ENCODE data around the gene ABCE1.
A peak's percentile ranks its signal among the peaks of the same experiment; 100 is the strongest.

The ABCE1 gene

GRCh38 chr4:145097821-145098674 lies at the start of gene ABCE1, which contains the start of gene ANAPC10:
Gene ABCE1, plus strand, starts transcription at chr4:145098311. Its CDS starts 6,102 bp downstream, at chr4:145104413.
Gene ANAPC10, minus strand, starts transcription at chr4:145098196. Its CDS starts 2,097 bp downstream, at chr4:145096099.
- peak; percentile 98 for DNase-seq (ENCODE audit: low spot score)

- DNase-seq (ENCODE audit: low spot score): no peak
Measured at GRCh38 chr4:145048817-145049216, 49.3 kb upstream of the ABCE1 start.

- no peak for DNase-seq (ENCODE audit: low spot score)
Measured at GRCh38 chr4:145049241-145049640, 48.9 kb upstream of the ABCE1 start.

- DNase-seq (ENCODE audit: low spot score): no peak
Measured at GRCh38 chr4:145055533-145056257, 42.4 kb upstream of the ABCE1 start.

- no peak for DNase-seq (ENCODE audit: low spot score)
Measured at GRCh38 chr4:145056325-145057130, 41.6 kb upstream of the ABCE1 start.

- no peak for DNase-seq (ENCODE audit: low spot score)
Measured at GRCh38 chr4:145058256-145058655, 39.9 kb upstream of the ABCE1 start.

- peak; percentile 14 for DNase-seq (ENCODE audit: low spot score)
Measured at GRCh38 chr4:145061318-145061920, 36.7 kb upstream of the ABCE1 start.

GRCh38 chr4:145066063-145066501 lies 32.0 kb upstream of the ABCE1 start:
- no peak for DNase-seq (ENCODE audit: low spot score)

- peak; percentile 30 for DNase-seq (ENCODE audit: low spot score)
Measured at GRCh38 chr4:145069361-145069760, 28.8 kb upstream of the ABCE1 start.

- no peak for DNase-seq (ENCODE audit: low spot score)
Measured at GRCh38 chr4:145071560-145071959, 26.6 kb upstream of the ABCE1 start.

- DNase-seq (ENCODE audit: low spot score): no peak
Measured at GRCh38 chr4:145075742-145076468, 22.2 kb upstream of the ABCE1 start.

GRCh38 chr4:145076469-145076855 lies 21.6 kb upstream of the ABCE1 start:
- DNase-seq (ENCODE audit: low spot score): no peak

GRCh38 chr4:145081756-145082155 lies 16.4 kb upstream of the ABCE1 start:
- no peak for DNase-seq (ENCODE audit: low spot score)

- DNase-seq (ENCODE audit: low spot score): no peak
Measured at GRCh38 chr4:145083891-145084605, 14.1 kb upstream of the ABCE1 start.

GRCh38 chr4:145090380-145090779 lies 7.7 kb upstream of the ABCE1 start:
- no peak for DNase-seq (ENCODE audit: low spot score)

GRCh38 chr4:145093638-145094037 lies 4.5 kb upstream of the ABCE1 start:
- no peak for DNase-seq (ENCODE audit: low spot score)

- no peak for DNase-seq (ENCODE audit: low spot score)
Measured at GRCh38 chr4:145097331-145097820, 735 bp upstream of the ABCE1 start.

- peak; percentile 61 for DNase-seq (ENCODE audit: low spot score)
Measured at GRCh38 chr4:145098675-145099037, 545 bp downstream of the ABCE1 start.

GRCh38 chr4:145099653-145100052 lies 1.5 kb downstream of the ABCE1 start:
- DNase-seq (ENCODE audit: low spot score): no peak

- DNase-seq (ENCODE audit: low spot score): no peak
Measured at GRCh38 chr4:145101091-145101490, 3.0 kb downstream of the ABCE1 start.
